Neural progenitor cell (in vitro differentiated cells): Measurements from ENCODE around the gene VAMP7. TPM values are rescaled to one million over a fixed set of nuclear protein-coding genes. Genes with fewer than 3 reads are reported as not detected.
"Not testable (repeated sequence)": the region's sequence is repeated elsewhere in the genome, so short reads cannot be mapped to it uniquely, and the experiment has no call there.

ENCODE experiments used
- DNase-seq: peaks from one replicate; pipeline ENCODE4 v3.0.0-alpha.2; 2016; ENCODE audit warnings: low spot score
- H2AFZ ChIP-seq: fragments of 200-600 bp; sonication (generic); replicated peaks from 2 replicates; pipeline ENCODE4 v1.6.1; 2016; ENCODE audit warnings: antibody characterized with exemption
- H3F3A ChIP-seq: fragments of 200-600 bp; sonication (generic); 2 replicates; pipeline ENCODE4 v1.6.1; 2016; ENCODE audit warnings: antibody characterized with exemption, low read depth
- H3K27ac ChIP-seq: fragments of 200-600 bp; sonication (generic); 2 replicates; pipeline ENCODE4 v1.5.1; 2016; ENCODE audit warnings: mild to moderate bottlenecking
- H3K27me3 ChIP-seq: fragments of 200-600 bp; sonication (generic); 2 replicates; pipeline ENCODE4 v1.6.1; 2016; ENCODE audit warnings: mild to moderate bottlenecking, moderate library complexity
- H3K36me3 ChIP-seq: fragments of 200-600 bp; sonication (generic); 2 replicates; pipeline ENCODE4 v1.5.1; 2016
- H3K4me1 ChIP-seq: fragments of 200-600 bp; sonication (generic); 2 replicates; pipeline ENCODE4 v1.6.1; 2016; ENCODE audit warnings: mixed run types
- H3K4me2 ChIP-seq: fragments of 200-600 bp; sonication (generic); 2 replicates; pipeline ENCODE4 v1.6.1; 2016
- H3K4me3 ChIP-seq: fragments of 200-600 bp; sonication (generic); 2 replicates; pipeline ENCODE4 v1.5.1; 2016
- H3K79me2 ChIP-seq: fragments of 200-600 bp; sonication (generic); 2 replicates; pipeline ENCODE4 v1.6.1; 2016; ENCODE audit warnings: low read depth
- H3K9ac ChIP-seq: fragments of 200-600 bp; sonication (generic); 2 replicates; pipeline ENCODE4 v1.6.1; 2016
- H3K9me3 ChIP-seq: fragments of 200-600 bp; sonication (generic); 2 replicates; pipeline ENCODE4 v1.5.1; 2016; ENCODE audit warnings: low read depth
- H4K20me1 ChIP-seq: fragments of 200-600 bp; sonication (generic); 2 replicates; pipeline ENCODE4 v1.6.1; 2016; ENCODE audit warnings: low read depth
- H3K27ac Mint-ChIP-seq: 3 replicates; pipeline ENCODE4 v1.8.0; 2021; ENCODE audit warnings: mixed read lengths
- H3K27me3 Mint-ChIP-seq: 2 replicates; pipeline ENCODE4 v1.8.0; 2022; ENCODE audit warnings: low read depth, mild to moderate bottlenecking, inconsistent platforms, moderate library complexity, mixed read lengths; ENCODE audit not compliant: insufficient read depth
- H3K36me3 Mint-ChIP-seq: 3 replicates; pipeline ENCODE4 v1.8.0; 2021; ENCODE audit warnings: mixed read lengths
- H3K4me1 Mint-ChIP-seq: 3 replicates; pipeline ENCODE4 v1.8.0; 2021; ENCODE audit warnings: mixed read lengths
- H3K4me3 Mint-ChIP-seq: 3 replicates; pipeline ENCODE4 v1.8.0; 2021; ENCODE audit warnings: mild to moderate bottlenecking, moderate library complexity, mixed read lengths
- H3K9me3 Mint-ChIP-seq: 3 replicates; pipeline ENCODE4 v1.8.0; 2020; ENCODE audit warnings: mixed read lengths
- CTCF ChIP-seq: fragments of 200-600 bp; sonication (generic); IDR thresholded peaks from 2 replicates; pipeline ENCODE4 v1.5.1; 2017; ENCODE audit warnings: antibody characterized with exemption, mild to moderate bottlenecking
- EZH2 ChIP-seq: fragments of 200-600 bp; sonication (generic); IDR thresholded peaks from 2 replicates; pipeline ENCODE4 v1.6.1; 2017; ENCODE audit warnings: antibody characterized with exemption, mild to moderate bottlenecking, moderate library complexity
- EZH2phosphoT487 ChIP-seq: fragments of 200-600 bp; sonication (generic); IDR thresholded peaks from 2 replicates; pipeline ENCODE4 v1.6.1; 2017; ENCODE audit warnings: antibody characterized with exemption
- total RNA-seq: library from RNA; depleted of rRNA; stranded (reverse); fragments of >200 nt; gene quantifications from 2 replicates; pipeline ENCODE4 v1.2.3, GENCODE V29; 2015; ENCODE audit warnings: low replicate concordance

The VAMP7 gene
- total RNA-seq, 1 donor from 2014 or later: 43.8 TPM

- Histone ChIP-seq H3K4me1 (no peaks in the 10 kb centered on the region), H3F3A (no peaks in the 10 kb centered on the region), H3K27ac (no peak overlapping the region), H3K27me3 (no peaks in the 10 kb centered on the region), H3K9me3 (peaks cover 14% of the 10 kb centered on the region), H4K20me1 (no peaks in the 10 kb centered on the region), H3K9ac (no peak overlapping the region), H2AFZ (no peak overlapping the region), H3K36me3 (peaks cover 8% of the 10 kb centered on the region), H3K4me3 (no peak overlapping the region), H3K79me2 (no peaks in the 10 kb centered on the region), H3K4me2 (no peak overlapping the region)
- Mint-ChIP-seq H3K4me3 (no peak overlapping the region), H3K36me3 (peaks cover 14% of the 10 kb centered on the region), H3K27ac (no peak overlapping the region), H3K27me3 (peaks cover under 1% of the 10 kb centered on the region), H3K9me3 (peaks cover 2% of the 10 kb centered on the region), H3K4me1 (no peaks in the 10 kb centered on the region)
- no peak for DNase-seq
- no peak for TF ChIP-seq CTCF
- no peak for TF ChIP-seq EZH2phosphoT487
- no peak for TF ChIP-seq EZH2
Measured at GRCh38 chrX:155899366-155899765, 18.2 kb downstream of the VAMP7 start.

GRCh38 chrX:155900765-155901164, 19.6 kb downstream of the VAMP7 start:
- H3K4me1 Mint-ChIP-seq: no peaks in the 10 kb centered on the region
- no peaks in the 10 kb centered on the region for H3F3A ChIP-seq
- no peak overlapping the region for H3K27ac Mint-ChIP-seq
- no peak overlapping the region for H2AFZ ChIP-seq
- no peaks in the 10 kb centered on the region for H3K27me3 ChIP-seq
- H3K9ac ChIP-seq: no peak overlapping the region
- no peak for TF ChIP-seq EZH2phosphoT487
- no peak for TF ChIP-seq EZH2
- no peak overlapping the region for H3K4me3 Mint-ChIP-seq
- no peaks in the 10 kb centered on the region for H3K27me3 Mint-ChIP-seq
- peaks cover 8% of the 10 kb centered on the region for H3K36me3 ChIP-seq
- no peaks in the 10 kb centered on the region for H3K79me2 ChIP-seq
- DNase-seq: no peak
- H3K4me3 ChIP-seq: no peak overlapping the region
- no peak overlapping the region for H3K4me2 ChIP-seq
- H3K9me3 ChIP-seq: peaks cover 16% of the 10 kb centered on the region
- no peaks in the 10 kb centered on the region for H3K4me1 ChIP-seq
- peaks cover 18% of the 10 kb centered on the region for H3K36me3 Mint-ChIP-seq
- H3K27ac ChIP-seq: no peak overlapping the region
- H3K9me3 Mint-ChIP-seq: peaks cover 6% of the 10 kb centered on the region
- H4K20me1 ChIP-seq: no peaks in the 10 kb centered on the region

- H3K4me2 ChIP-seq, H3K27me3 Mint-ChIP-seq, H3K9me3 ChIP-seq: not testable (repeated sequence)
Measured at GRCh38 chrX:155907661-155908060, 26.5 kb downstream of the VAMP7 start.

GRCh38 chrX:155923200-155923599, 42.1 kb downstream of the VAMP7 start:
- Histone ChIP-seq H3K36me3 (peaks cover 4% of the 10 kb centered on the region), H3K4me1 (no peaks in the 10 kb centered on the region), H3K4me2 (no peak overlapping the region), H3K79me2 (no peaks in the 10 kb centered on the region), H3K27me3 (no peaks in the 10 kb centered on the region), H3K27ac (no peak overlapping the region), H3K9ac (no peak overlapping the region), H3K4me3 (no peak overlapping the region), H3F3A (no peaks in the 10 kb centered on the region), H4K20me1 (no peaks in the 10 kb centered on the region), H3K9me3 (peaks cover 9% of the 10 kb centered on the region), H2AFZ (no peak overlapping the region)
- Mint-ChIP-seq H3K27me3 (no peaks in the 10 kb centered on the region), H3K9me3 (peaks cover 8% of the 10 kb centered on the region), H3K27ac (no peak overlapping the region), H3K36me3 (peaks cover 9% of the 10 kb centered on the region), H3K4me1 (no peaks in the 10 kb centered on the region), H3K4me3 (no peak overlapping the region)
- no peak for DNase-seq
- TF ChIP-seq EZH2phosphoT487: no peak
- TF ChIP-seq CTCF: no peak
- TF ChIP-seq EZH2: no peak

More at GRCh38 chrX:155907661-155908060, 26.5 kb downstream of the VAMP7 start:
- Mint-ChIP-seq H3K9me3 (peaks cover 41% of the 10 kb centered on the region), H3K36me3 (peaks cover 28% of the 10 kb centered on the region)
- not testable (repeated sequence) for H3K4me3 Mint-ChIP-seq, H3K36me3 ChIP-seq, H4K20me1 ChIP-seq, H3F3A ChIP-seq, H2AFZ ChIP-seq, H3K27ac ChIP-seq, DNase-seq, H3K27me3 ChIP-seq, H3K4me3 ChIP-seq, H3K79me2 ChIP-seq, H3K4me1 ChIP-seq, H3K9ac ChIP-seq, H3K4me1 Mint-ChIP-seq, H3K27ac Mint-ChIP-seq

- peaks cover 49% of the 10 kb centered on the region for H3K9me3 Mint-ChIP-seq
- not testable (repeated sequence) for H3K4me2 ChIP-seq, H3K9ac ChIP-seq, H4K20me1 ChIP-seq, H3K27ac Mint-ChIP-seq, H3K4me3 Mint-ChIP-seq, H3K27ac ChIP-seq, H3K4me3 ChIP-seq, H3K79me2 ChIP-seq, H3K27me3 Mint-ChIP-seq, H3K36me3 ChIP-seq, H3K4me1 Mint-ChIP-seq, H3K4me1 ChIP-seq, DNase-seq, H2AFZ ChIP-seq, H3K27me3 ChIP-seq, H3F3A ChIP-seq, H3K9me3 ChIP-seq
- peaks cover 17% of the 10 kb centered on the region for H3K36me3 Mint-ChIP-seq
Measured at GRCh38 chrX:155930852-155931618, 49.9 kb downstream of the VAMP7 start.
